B cell (primary cell): Measurements from ENCODE around the gene CLCN1. TPM values are rescaled to one million over a fixed set of nuclear protein-coding genes. Genes with fewer than 3 reads are reported as not detected.

Experiments
- ATAC-seq: fragments of 200-7000 bp; cut with Tn5 transposase; one replicate; pipeline ENCODE4 v1.10.0; 2021; ENCODE audit warnings: low read depth, mild to moderate bottlenecking, moderate number of reproducible peaks, moderate library complexity
- CTCF ChIA-PET: fragments of 350-600 bp; sonication (Branson Sonifier 250); formaldehyde crosslinking; loops from one replicate; lab custom pipeline; 2021; ENCODE audit warnings: antibody characterized with exemption, inconsistent platforms; lab: Charles Lee
- POLR2A ChIA-PET: fragments of 350-600 bp; sonication (Branson Sonifier 250); formaldehyde crosslinking; loops from one replicate; lab custom pipeline; 2021; ENCODE audit warnings: antibody characterized with exemption; lab: Charles Lee
- DNase-seq: peaks from one replicate; pipeline ENCODE4 v3.0.0; 2013
- H2AFZ ChIP-seq: 2 replicates; pipeline ENCODE4 v1.6.1; 2012; ENCODE audit warnings: mild to moderate bottlenecking, low read depth, low read length; ENCODE audit not compliant: insufficient read depth, poor library complexity, severe bottlenecking
- H3K27ac ChIP-seq, 2 donors: 1 replicate in 1 of 2; 2 replicates in 1 of 2; pipeline ENCODE4 v1.5.1; 2012 to 2013; ENCODE audit warnings: low read length in 2 of 2, mild to moderate bottlenecking in 2 of 2, moderate library complexity in 1 of 2
- H3K27me3 ChIP-seq, 4 experiments: fragments of 200-600 bp in 1 of 4; sonication (generic) in 1 of 4; replicated peaks in 1 of 4; 1 replicate in 2 of 4; 2 replicates in 2 of 4; pipeline versions ENCODE4 v1.6.1 to v1.7.0; 2013 to 2016; ENCODE audit warnings: low read length in 3 of 4, mild to moderate bottlenecking in 2 of 4, mixed read lengths in 1 of 4, moderate library complexity in 1 of 4; ENCODE audit not compliant: insufficient read depth in 4 of 4, control insufficient read depth in 3 of 4; ENCODE audit errors: control extremely low read depth in 1 of 4
- H3K36me3 ChIP-seq, 2 experiments: replicated peaks in 1 of 2; 1 replicate in 1 of 2; 2 replicates in 1 of 2; pipeline versions ENCODE4 v1.6.1 to v1.7.1; 2013; ENCODE audit warnings: low read length in 1 of 2; ENCODE audit not compliant: insufficient read depth in 2 of 2, control insufficient read depth in 1 of 2; ENCODE audit errors: control extremely low read depth in 1 of 2, extremely low read depth in 1 of 2
- H3K4me1 ChIP-seq, 2 donors: fragments of 200-600 bp in 1 of 2; sonication (generic) in 1 of 2; 1 replicate in 1 of 2; 2 replicates in 1 of 2; pipeline versions ENCODE4 v1.5.1 to v1.6.1; 2013 to 2017; ENCODE audit warnings: low read length in 2 of 2; ENCODE audit not compliant: control insufficient read depth in 2 of 2, insufficient read depth in 2 of 2
- H3K4me2 ChIP-seq: replicated peaks from 2 replicates; pipeline ENCODE3; 2012; ENCODE audit warnings: mild to moderate bottlenecking, low read depth, low read length; ENCODE audit not compliant: poor library complexity, severe bottlenecking
- H3K4me3 ChIP-seq, 5 experiments: fragments of 200-600 bp in 1 of 5; sonication (generic) in 1 of 5; 1 replicate in 3 of 5; 2 replicates in 2 of 5; pipeline versions ENCODE4 v1.5.1 to v1.7.0; 2011 to 2016; ENCODE audit warnings: low read length in 4 of 5, mild to moderate bottlenecking in 4 of 5, low read depth in 2 of 5, control low read depth in 1 of 5, moderate library complexity in 1 of 5; ENCODE audit not compliant: insufficient read depth in 1 of 5; ENCODE audit errors: control extremely low read depth in 1 of 5, extremely low read depth in 1 of 5
- H3K79me2 ChIP-seq: fragments of 200-600 bp; sonication (generic); one replicate; pipeline ENCODE4 v1.6.0; 2016; ENCODE audit warnings: low read length; ENCODE audit not compliant: control insufficient read depth, insufficient read depth
- H3K9ac ChIP-seq: fragments of 200-600 bp; sonication (generic); 2 replicates; pipeline ENCODE4 v1.6.1; 2017; ENCODE audit warnings: mild to moderate bottlenecking, low read length, moderate library complexity
- H3K9me3 ChIP-seq, 3 donors: one replicate each; pipeline versions ENCODE4 v1.6.1 to v1.7.1; 2013; ENCODE audit warnings: low read length in 2 of 3; ENCODE audit not compliant: control insufficient read depth in 2 of 3, insufficient read depth in 1 of 3; ENCODE audit errors: control extremely low read depth in 1 of 3
- H4K20me1 ChIP-seq: 2 replicates; pipeline ENCODE4 v1.6.0; 2012; ENCODE audit warnings: mild to moderate bottlenecking, low read length; ENCODE audit not compliant: insufficient read depth, control insufficient read depth, poor library complexity, severe bottlenecking
- H3K27ac Mint-ChIP-seq: one replicate; pipeline ENCODE4 v1.8.0; 2021; ENCODE audit warnings: mixed read lengths
- H3K27me3 Mint-ChIP-seq: one replicate; pipeline ENCODE4 v1.8.0; 2021; ENCODE audit warnings: mixed read lengths
- H3K4me1 Mint-ChIP-seq: one replicate; pipeline ENCODE4 v1.8.0; 2021; ENCODE audit warnings: mixed read lengths
- H3K4me3 Mint-ChIP-seq: one replicate; pipeline ENCODE4 v1.8.0; 2021; ENCODE audit warnings: mixed read lengths
- H3K9me3 Mint-ChIP-seq: one replicate; pipeline ENCODE4 v1.8.0; 2022; ENCODE audit warnings: mixed read lengths; ENCODE audit not compliant: insufficient read depth
- CTCF ChIP-seq: fragments of 200-600 bp; IDR thresholded peaks from one replicate; pipeline ENCODE4 v1.8.0; 2022; ENCODE audit warnings: antibody characterized with exemption, mild to moderate bottlenecking
- EZH2 ChIP-seq: IDR thresholded peaks from 2 replicates; pipeline ENCODE4 v1.6.1; 2012; ENCODE audit warnings: borderline replicate concordance, low read depth, mild to moderate bottlenecking, moderate library complexity, low read length; ENCODE audit not compliant: insufficient read depth, poor library complexity, severe bottlenecking
- WGBS: methylation state at CpG from one replicate; pipeline ENCODE4 v1.1.5; 2013; ENCODE audit warnings: missing lambda C conversion rate; ENCODE audit not compliant: insufficient coverage; 5-methylcytosine and 5-hydroxymethylcytosine counted together
- intact Hi-C: fragments of 100-400 bp; cut with micrococcal nuclease; formaldehyde crosslinking; loops from one replicate; pipeline ENCODE4 v1.10.0; 2022
- polyA plus RNA-seq: library from polyadenylated mRNA; depleted of rRNA; stranded (reverse); fragments of >200 nt; gene quantifications from 2 replicates; pipeline ENCODE4 v1.2.3, GENCODE V29; 2012
- total RNA-seq, 2 donors: library from RNA; stranded (reverse); fragments of 120-200 nt in 1 of 2; gene quantifications; 1 replicate in 1 of 2; 2 replicates in 1 of 2; pipeline versions ENCODE4 v1.2.3 to v1.2.4, GENCODE V29; 2013 to 2022

Gene CLCN1
- total and polyA plus RNA-seq, 2 donors (not counting 1 experiment from before 2014, with no cell fraction given) = not detected

GRCh38 chr7:143362131-143363015, 46.5 kb downstream of the CLCN1 start, which contains the start of gene FAM131B:
TSS of gene FAM131B (minus strand) at chr7:143362713. CDS start at chr7:143362603, 110 bp downstream.
- no peaks in the 10 kb centered on the region for H3K79me2 ChIP-seq
- ATAC-seq (peak; percentile 54), DNase-seq (peak; percentile 44)
- H3K4me1 ChIP-seq = peaks cover 12% of the 10 kb centered on the region in 2 donors
- Mint-ChIP-seq H3K27me3 (peaks cover 64% of the 10 kb centered on the region), H3K4me1 (peaks cover 13% of the 10 kb centered on the region), H3K4me3 (peak within 1 kb of the TSS; percentile 87), H3K27ac (peak within 1 kb of the TSS; percentile 59), H3K9me3 (no peaks in the 10 kb centered on the region)
- H2AFZ ChIP-seq = peak within 1 kb of the TSS; percentile 77
- peak within 1 kb of the TSS; percentile 72 for H3K9ac ChIP-seq
- CTCF ChIA-PET = interaction anchor here (1.8 kb wide), 1 partner anchor 54 kb away, joined by 5 read pairs; no protein-coding TSS in a partner anchor
- POLR2A ChIA-PET = no interaction called here
- intact Hi-C loops = loop anchor here (2.0 to 10.0 kb wide), 2 partner anchors 18 to 52 kb away; partner anchors contain the start of gene ZYX
- no peak within 1 kb of the TSS for H3K27ac ChIP-seq
- WGBS = 2% methylated on average over 107 of the region's 112 CpGs
- H3K4me3 ChIP-seq = peak within 1 kb of the TSS; percentile 25 to 72 (median 54)
- H3K27me3 ChIP-seq = peaks cover 0 to 61% (median 36%) of the 10 kb centered on the region in 4 experiments
- no peak for TF ChIP-seq EZH2
- no peak for TF ChIP-seq CTCF
- peak within 1 kb of the TSS; percentile 100 for H3K4me2 ChIP-seq
- H3K36me3 ChIP-seq = no peaks in the 10 kb centered on the region
- H3K9me3 ChIP-seq = peaks cover 0 to 5% (median 0%) of the 10 kb centered on the region in 3 donors
- H4K20me1 ChIP-seq = no peaks in the 10 kb centered on the region
